Adrenal gland (tissue), 12 donors: ENCODE data around the gene LCE4A. TPM values are rescaled to one million over a fixed set of nuclear protein-coding genes. Genes with fewer than 3 reads are reported as not detected.

Experiments used
- DNase-seq, 7 donors: peaks; one replicate each; pipeline ENCODE4 v3.0.0-alpha.2; 2019 to 2020
- H3K27ac ChIP-seq, 5 donors: fragments of 200-600 bp; sonication (generic) in 4 of 5; 1 replicate in 3 of 5; 2 replicates in 2 of 5; pipeline versions ENCODE4 v1.5.1 to v1.8.0; 2016 to 2020; ENCODE audit warnings: mild to moderate bottlenecking in 1 of 5
- H3K27me3 ChIP-seq: fragments of 200-600 bp; 2 replicates; pipeline ENCODE4 v1.8.0; 2021
- H3K36me3 ChIP-seq, 2 donors: fragments of 200-600 bp; replicated peaks in 1 of 2; 1 replicate in 1 of 2; 2 replicates in 1 of 2; pipeline versions ENCODE4 v1.5.1 to v1.8.0; 2018 to 2022
- H3K4me1 ChIP-seq, 2 donors: fragments of 200-600 bp; replicated peaks in 1 of 2; 1 replicate in 1 of 2; 2 replicates in 1 of 2; pipeline versions ENCODE4 v1.5.1 to v1.8.0; 2018 to 2021
- H3K4me3 ChIP-seq, 4 donors: fragments of 200-600 bp; sonication (generic) in 3 of 4; one replicate each; pipeline ENCODE4 v1.5.1; 2016 to 2018
- H3K9me3 ChIP-seq, 3 donors: fragments of 200-600 bp; sonication (generic) in 1 of 3; replicated peaks in 1 of 3; 1 replicate in 2 of 3; 2 replicates in 1 of 3; pipeline versions ENCODE4 v1.5.1 to v1.8.0; 2016 to 2021
- POLR2A ChIP-seq, 2 donors: fragments of 450-650 bp; IDR thresholded peaks; one replicate each; pipeline ENCODE4 v1.6.1; 2017; ENCODE audit warnings: antibody characterized with exemption in 2 of 2, mild to moderate bottlenecking in 2 of 2, moderate library complexity in 1 of 2
- WGBS, 4 donors: extraction: QIAGEN DNeasy Blood & Tissue Kit in 2 of 4; methylation state at CpG; one replicate each; pipeline versions ENCODE4 v1.1.5 to v1.1.7; 2013 to 2017; 5-methylcytosine and 5-hydroxymethylcytosine counted together
- intact Hi-C, 2 donors: fragments of 100-400 bp; cut with DNase I; formaldehyde crosslinking; loops; one replicate each; pipeline versions ENCODE4 v1.14.1 to v1.15.0; 2022 to 2023
- polyA plus RNA-seq, 3 donors: library from polyadenylated mRNA; stranded (reverse); fragments of 200-250 nt in 2 of 3; fragments of 350-450 nt in 1 of 3; fragmentation: Illumina TruSeq in 1 of 3; extraction: RNeasy Lipid Tissue Mini Kit (QIAGEN cat#74804) in 1 of 3; gene quantifications; one replicate each; pipeline ENCODE4 v1.2.3, GENCODE V29; 2013 to 2014
- total RNA-seq, 9 donors: library from RNA; depleted of rRNA in 4 of 9; stranded (reverse); fragments of >200 nt in 4 of 9; fragments of 120-200 nt in 1 of 9; fragmentation: NEBNext Ultra II Directional in 1 of 9; extraction: Animal tissue kit (Norgen Biotek cat#: 25700) in 1 of 9; gene quantifications; one replicate each; pipeline versions ENCODE4 v1.1.0 to v1.2.4, GENCODE V29; 2013 to 2023
- TF ChIP-seq, protein P1 (sequence below), 6 experiments: fragments of 450-650 bp in 4 of 6; fragments of 200-600 bp in 2 of 6; sonication (generic) in 1 of 6; IDR thresholded peaks; 1 replicate in 5 of 6; 2 replicates in 1 of 6; pipeline versions ENCODE4 v1.5.1 to v1.8.0; 2016 to 2021; ENCODE audit warnings: antibody characterized with exemption in 6 of 6, mild to moderate bottlenecking in 2 of 6, moderate library complexity in 1 of 6
- donor health status: healthy with polysubstance abuse.
- donor health status: Bipolar disorder and iron deficiency.
- donor health status: DM: yes; HTN: yes; CAD: no.
- donor health status: DM: no; HTN: no; CAD: no.
- donor health status: DM: no; HTN: no; CAD: no.
- donor health status: DM: yes; HTN: yes; CAD: no.

LCE4A gene
- total and polyA plus RNA-seq, 12 donors, result not detected

DNA sequence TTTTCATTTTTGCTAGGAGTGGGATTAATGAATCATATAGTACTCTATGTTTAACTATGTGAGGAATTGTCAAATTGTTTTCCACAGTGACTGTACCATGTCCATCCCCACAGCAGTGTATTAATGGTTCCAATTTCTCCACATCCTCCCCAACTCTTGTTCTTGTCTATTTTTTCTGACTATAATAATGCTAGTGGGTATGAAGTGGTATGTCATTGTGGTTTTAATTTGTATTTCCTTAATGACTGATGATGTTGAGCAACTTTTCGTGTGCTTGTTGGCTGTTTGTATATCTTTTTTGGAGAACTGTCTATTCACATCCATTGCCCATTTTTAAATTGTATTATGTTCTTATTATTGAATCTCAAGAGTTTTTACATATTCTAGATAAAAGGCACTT lies 39.9 kb downstream of the LCE4A start:
- 24 to 36% (median 31%) methylated on average over 1 of the region's 1 CpG for WGBS, 4 donors
- TF ChIP-seq, protein P1, sequence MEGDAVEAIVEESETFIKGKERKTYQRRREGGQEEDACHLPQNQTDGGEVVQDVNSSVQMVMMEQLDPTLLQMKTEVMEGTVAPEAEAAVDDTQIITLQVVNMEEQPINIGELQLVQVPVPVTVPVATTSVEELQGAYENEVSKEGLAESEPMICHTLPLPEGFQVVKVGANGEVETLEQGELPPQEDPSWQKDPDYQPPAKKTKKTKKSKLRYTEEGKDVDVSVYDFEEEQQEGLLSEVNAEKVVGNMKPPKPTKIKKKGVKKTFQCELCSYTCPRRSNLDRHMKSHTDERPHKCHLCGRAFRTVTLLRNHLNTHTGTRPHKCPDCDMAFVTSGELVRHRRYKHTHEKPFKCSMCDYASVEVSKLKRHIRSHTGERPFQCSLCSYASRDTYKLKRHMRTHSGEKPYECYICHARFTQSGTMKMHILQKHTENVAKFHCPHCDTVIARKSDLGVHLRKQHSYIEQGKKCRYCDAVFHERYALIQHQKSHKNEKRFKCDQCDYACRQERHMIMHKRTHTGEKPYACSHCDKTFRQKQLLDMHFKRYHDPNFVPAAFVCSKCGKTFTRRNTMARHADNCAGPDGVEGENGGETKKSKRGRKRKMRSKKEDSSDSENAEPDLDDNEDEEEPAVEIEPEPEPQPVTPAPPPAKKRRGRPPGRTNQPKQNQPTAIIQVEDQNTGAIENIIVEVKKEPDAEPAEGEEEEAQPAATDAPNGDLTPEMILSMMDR (IDR thresholded peaks at IDR 0.05), result no peak
- TF ChIP-seq POLR2A (IDR thresholded peaks at IDR 0.05), result no peak
- no peak for DNase-seq
- Histone ChIP-seq H3K4me3 (no peak overlapping the region), H3K9me3 (no peaks in the 10 kb centered on the region), H3K4me1 (no peaks in the 10 kb centered on the region), H3K27ac (no peak overlapping the region), H3K36me3 (no peaks in the 10 kb centered on the region), H3K27me3 (peaks cover 3% of the 10 kb centered on the region)
- intact Hi-C loops, result no loop called here

DNA sequence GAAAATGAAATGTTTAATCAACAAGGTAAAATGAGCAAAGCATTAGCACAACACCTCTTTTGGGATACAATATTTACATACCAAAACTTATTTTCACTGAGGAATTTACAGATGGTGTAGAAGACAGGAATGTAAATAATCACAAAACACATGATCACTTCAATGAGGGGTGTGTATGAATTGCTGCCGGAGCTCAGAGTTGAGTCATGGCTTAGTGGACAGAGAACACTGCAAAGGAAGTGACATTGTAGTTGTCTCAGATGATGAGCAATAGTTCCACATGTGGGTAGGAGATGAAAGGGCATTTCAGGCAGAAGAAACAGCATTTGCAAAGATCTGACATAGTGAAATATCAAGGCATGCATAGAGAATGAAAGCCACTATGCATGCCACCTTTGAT lies 44.3 kb downstream of the LCE4A start:
- Histone ChIP-seq H3K4me3 (no peak overlapping the region), H3K4me1 (no peaks in the 10 kb centered on the region), H3K9me3 (no peaks in the 10 kb centered on the region), H3K36me3 (no peaks in the 10 kb centered on the region), H3K27me3 (peaks cover 3% of the 10 kb centered on the region), H3K27ac (no peak overlapping the region)
- WGBS, 4 donors, result 31 to 57% (median 36%) methylated on average over 1 of the region's 1 CpG
- intact Hi-C loops, result no loop called here
- TF ChIP-seq POLR2A (IDR thresholded peaks at IDR 0.05), result no peak
- TF ChIP-seq, protein P1 (IDR thresholded peaks at IDR 0.05), result no peak
- DNase-seq, result no peak

DNA sequence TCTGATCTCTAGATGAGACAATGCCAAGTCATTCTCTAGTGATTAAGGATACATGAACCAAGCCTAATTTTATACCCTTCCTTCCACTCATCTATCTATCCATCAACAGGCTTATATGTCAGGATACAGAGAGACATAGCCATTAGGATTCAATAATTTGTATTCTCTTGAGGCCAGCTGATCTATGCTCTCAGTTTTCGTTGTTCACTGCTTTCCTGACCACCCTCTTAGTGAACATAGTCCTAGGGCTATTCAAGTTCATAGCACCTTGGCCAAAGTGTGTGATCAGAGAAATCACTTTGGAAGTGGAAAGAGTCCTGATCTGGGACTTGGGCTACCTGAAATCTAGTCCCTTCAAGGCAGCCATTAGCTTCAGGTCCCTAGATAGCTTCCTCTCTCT lies 45.6 kb downstream of the LCE4A start:
- H3K27ac ChIP-seq, result no peak overlapping the region
- peaks cover 3% of the 10 kb centered on the region for H3K27me3 ChIP-seq
- intact Hi-C loops, result no loop called here
- no peak for DNase-seq
- no peak for TF ChIP-seq POLR2A (IDR thresholded peaks at IDR 0.05)
- TF ChIP-seq, protein P1 (IDR thresholded peaks at IDR 0.05), result no peak
- H3K4me1 ChIP-seq, result no peaks in the 10 kb centered on the region
- H3K36me3 ChIP-seq, result no peaks in the 10 kb centered on the region
- WGBS, 4 donors, result 17 to 33% (median 23%) methylated on average over 1 of the region's 1 CpG
- H3K9me3 ChIP-seq, result no peaks in the 10 kb centered on the region
- no peak overlapping the region for H3K4me3 ChIP-seq

DNA sequence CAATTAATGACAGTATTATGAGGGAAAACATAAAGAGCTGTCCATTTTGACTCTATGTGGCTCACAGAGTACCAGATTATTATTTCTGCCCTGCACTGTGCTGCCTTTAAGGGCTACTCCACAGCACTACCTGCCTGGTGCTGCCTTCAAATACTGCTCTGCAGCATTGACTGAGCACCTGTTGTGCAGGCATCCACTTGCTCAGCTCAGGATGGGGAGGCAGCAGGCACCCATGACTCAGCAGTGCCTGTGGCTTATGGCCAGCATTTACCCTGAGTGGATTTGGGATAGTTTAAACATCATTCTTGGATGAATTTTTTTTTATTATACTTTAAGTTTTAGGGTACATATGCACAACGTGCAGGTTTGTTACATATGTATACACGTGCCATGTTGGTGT lies 48.9 kb downstream of the LCE4A start:
- no peak for DNase-seq
- H3K27ac ChIP-seq, result no peak overlapping the region
- intact Hi-C loops, result no loop called here
- no peaks in the 10 kb centered on the region for H3K9me3 ChIP-seq
- no peak overlapping the region for H3K4me3 ChIP-seq
- H3K27me3 ChIP-seq, result no peaks in the 10 kb centered on the region
- no peaks in the 10 kb centered on the region for H3K4me1 ChIP-seq
- H3K36me3 ChIP-seq, result no peaks in the 10 kb centered on the region
- TF ChIP-seq, protein P1 (IDR thresholded peaks at IDR 0.05), result no peak
- WGBS, 4 donors, result 70 to 87% (median 77%) methylated on average over 2 of the region's 2 CpGs
